Adrenal gland (tissue), 5 donors: ENCODE measurements around the gene RANBP9.

ENCODE experiments used
- CTCF ChIP-seq, 6 experiments: fragments of 450-650 bp in 4 of 6; fragments of 200-600 bp in 2 of 6; sonication (generic) in 1 of 6; IDR thresholded peaks; 1 replicate in 5 of 6; 2 replicates in 1 of 6; pipeline versions ENCODE4 v1.5.1 to v1.8.0; 2016 to 2021; ENCODE audit warnings: antibody characterized with exemption in 6 of 6, mild to moderate bottlenecking in 2 of 6, moderate library complexity in 1 of 6
- POLR2A ChIP-seq, 2 donors: fragments of 450-650 bp; IDR thresholded peaks; one replicate each; pipeline ENCODE4 v1.6.1; 2017; ENCODE audit warnings: antibody characterized with exemption in 2 of 2, mild to moderate bottlenecking in 2 of 2, moderate library complexity in 1 of 2
- donor health status: DM: no; HTN: no; CAD: no.

DNA sequence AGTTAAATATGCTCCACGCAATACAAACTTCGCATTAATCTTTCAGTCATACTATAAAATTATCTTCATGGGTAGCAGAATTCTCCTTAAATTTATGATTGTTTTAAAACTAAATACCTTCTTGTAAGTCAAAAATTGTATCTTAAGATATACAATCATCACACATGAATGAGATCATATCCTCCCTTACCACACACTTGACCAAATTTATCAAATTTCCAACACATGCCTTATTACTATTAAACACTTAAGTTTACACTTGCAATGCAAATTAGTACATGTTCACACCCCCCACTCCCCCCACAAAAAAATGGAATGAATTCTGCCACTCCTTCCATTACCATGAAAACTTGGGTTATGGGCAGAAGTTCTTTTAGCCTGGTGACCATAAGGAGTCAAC lies 13.8 kb downstream of the RANBP9 start:
- no peak for TF ChIP-seq CTCF (IDR thresholded peaks at IDR 0.05)
- no peak for TF ChIP-seq POLR2A (IDR thresholded peaks at IDR 0.05)
